Measurements from ENCODE around the gene MYO1G.
"Not testable (repeated sequence)": the region's sequence is repeated elsewhere in the genome, so short reads cannot be mapped to it uniquely, and the experiment has no call there.

MYO1G gene

GRCh38 chr7:44935016-44935415 is 43.8 kb downstream of the MYO1G start:
- no peak for DNase-seq

GRCh38 chr7:44934510-44934909 is 44.3 kb downstream of the MYO1G start:
- DNase-seq = not testable (repeated sequence)

- DNase-seq = no peak
These were observed 47.9 kb downstream of the MYO1G start for GRCh38 chr7:44930921-44931320.

- no peak for DNase-seq
These were observed 56.5 kb downstream of the MYO1G start for GRCh38 chr7:44922351-44922694.

- DNase-seq = peak; percentile 73
These were observed 57.0 kb downstream of the MYO1G start for GRCh38 chr7:44921607-44922350.

- no peak for DNase-seq
These were observed 58.7 kb downstream of the MYO1G start for GRCh38 chr7:44920119-44920518.

GRCh38 chr7:44918029-44918428 is 60.8 kb downstream of the MYO1G start:
- no peak for DNase-seq

GRCh38 chr7:44917465-44917864 is 61.4 kb downstream of the MYO1G start:
- DNase-seq = no peak

GRCh38 chr7:44914992-44915607 is 63.7 kb downstream of the MYO1G start:
- no peak for DNase-seq

- DNase-seq = no peak
These were observed 66.0 kb downstream of the MYO1G start for GRCh38 chr7:44912775-44913347.
